WTC11 (cell line): Measurements from ENCODE around the gene RAPGEF3.

Experiments used
- AFF4 ChIP-seq: sonication (generic); formaldehyde crosslinking; IDR thresholded peaks from 2 replicates; pipeline ENCODE4 v1.8.1; 2023; ENCODE audit warnings: mild to moderate bottlenecking, missing genetic modification reagents, borderline replicate concordance
- CREB1 ChIP-seq: sonication (generic); formaldehyde crosslinking; IDR thresholded peaks from 2 replicates; pipeline ENCODE4 v1.8.0; 2023; ENCODE audit warnings: mild to moderate bottlenecking, missing genetic modification reagents
- E2F4 ChIP-seq: sonication (generic); formaldehyde crosslinking; IDR thresholded peaks from 2 replicates; pipeline ENCODE4 v1.8.1; 2022; ENCODE audit warnings: low read depth, mild to moderate bottlenecking, moderate library complexity, missing genetic modification reagents, borderline replicate concordance
- ESRRA ChIP-seq: sonication (generic); formaldehyde crosslinking; IDR thresholded peaks from 2 replicates; pipeline ENCODE4 v1.8.1; 2022; ENCODE audit warnings: mild to moderate bottlenecking, missing genetic modification reagents, borderline replicate concordance
- IRF1 ChIP-seq: sonication (generic); formaldehyde crosslinking; IDR thresholded peaks from 2 replicates; pipeline ENCODE4 v1.8.0; 2023; ENCODE audit warnings: missing genetic modification reagents
- SMAD4 ChIP-seq: sonication (generic); formaldehyde crosslinking; IDR thresholded peaks from 2 replicates; pipeline ENCODE4 v1.8.0; 2022; ENCODE audit warnings: mild to moderate bottlenecking, missing genetic modification reagents
- TP53 ChIP-seq: sonication (generic); formaldehyde crosslinking; IDR thresholded peaks from 2 replicates; pipeline ENCODE4 v1.8.1; 2023; ENCODE audit warnings: mild to moderate bottlenecking, missing genetic modification reagents
- TF ChIP-seq, protein P1 (sequence below): fragments of 200-600 bp; IDR thresholded peaks from 2 replicates; pipeline ENCODE4 v1.8.0; 2022; ENCODE audit warnings: antibody characterized with exemption
- TF ChIP-seq, protein P2 (sequence below): sonication (generic); formaldehyde crosslinking; IDR thresholded peaks from 2 replicates; pipeline ENCODE4 v1.8.1; 2023; ENCODE audit warnings: mild to moderate bottlenecking, missing genetic modification reagents
- TF ChIP-seq, protein P3 (sequence below): sonication (generic); formaldehyde crosslinking; IDR thresholded peaks from 2 replicates; pipeline ENCODE4 v1.8.1; 2023; ENCODE audit warnings: mild to moderate bottlenecking, missing genetic modification reagents
- TF ChIP-seq, protein P4 (sequence below): fragments of 250-450 bp; sonication (Bioruptor Pico); IDR thresholded peaks from 2 replicates; pipeline ENCODE4 v2.1.2; 2022; ENCODE audit warnings: mild to moderate bottlenecking, moderate library complexity

DNA sequence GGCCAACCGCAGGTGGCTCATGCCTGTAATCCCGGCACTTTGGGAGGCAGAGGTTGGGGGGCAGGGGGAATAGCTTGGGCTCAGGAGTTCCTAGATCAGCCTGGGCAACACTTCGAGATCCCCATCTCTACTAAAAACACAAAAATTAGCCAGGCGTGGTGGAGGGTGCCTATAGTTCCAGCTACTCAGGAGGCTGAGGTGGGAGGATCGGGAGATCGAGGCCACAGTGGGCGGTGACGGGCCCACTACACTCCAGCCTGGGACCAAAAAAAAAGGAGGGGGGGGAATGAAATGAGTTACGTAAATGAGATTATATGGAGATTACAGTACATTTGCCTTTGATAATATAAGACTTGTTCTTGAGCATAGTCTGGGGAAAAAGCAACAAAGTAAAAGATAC, 54.0 kb downstream of the RAPGEF3 start:
- TF ChIP-seq, protein P1, sequence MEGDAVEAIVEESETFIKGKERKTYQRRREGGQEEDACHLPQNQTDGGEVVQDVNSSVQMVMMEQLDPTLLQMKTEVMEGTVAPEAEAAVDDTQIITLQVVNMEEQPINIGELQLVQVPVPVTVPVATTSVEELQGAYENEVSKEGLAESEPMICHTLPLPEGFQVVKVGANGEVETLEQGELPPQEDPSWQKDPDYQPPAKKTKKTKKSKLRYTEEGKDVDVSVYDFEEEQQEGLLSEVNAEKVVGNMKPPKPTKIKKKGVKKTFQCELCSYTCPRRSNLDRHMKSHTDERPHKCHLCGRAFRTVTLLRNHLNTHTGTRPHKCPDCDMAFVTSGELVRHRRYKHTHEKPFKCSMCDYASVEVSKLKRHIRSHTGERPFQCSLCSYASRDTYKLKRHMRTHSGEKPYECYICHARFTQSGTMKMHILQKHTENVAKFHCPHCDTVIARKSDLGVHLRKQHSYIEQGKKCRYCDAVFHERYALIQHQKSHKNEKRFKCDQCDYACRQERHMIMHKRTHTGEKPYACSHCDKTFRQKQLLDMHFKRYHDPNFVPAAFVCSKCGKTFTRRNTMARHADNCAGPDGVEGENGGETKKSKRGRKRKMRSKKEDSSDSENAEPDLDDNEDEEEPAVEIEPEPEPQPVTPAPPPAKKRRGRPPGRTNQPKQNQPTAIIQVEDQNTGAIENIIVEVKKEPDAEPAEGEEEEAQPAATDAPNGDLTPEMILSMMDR = no peak
- TF ChIP-seq TP53 (CRISPR knock-in tag) (no peak), AFF4 (no peak), IRF1 (CRISPR knock-in tag) (no peak), SMAD4 (CRISPR knock-in tag) (no peak), CREB1 (CRISPR knock-in tag) (no peak), ESRRA (no peak), E2F4 (CRISPR knock-in tag) (no peak)
- TF ChIP-seq, protein P2, sequence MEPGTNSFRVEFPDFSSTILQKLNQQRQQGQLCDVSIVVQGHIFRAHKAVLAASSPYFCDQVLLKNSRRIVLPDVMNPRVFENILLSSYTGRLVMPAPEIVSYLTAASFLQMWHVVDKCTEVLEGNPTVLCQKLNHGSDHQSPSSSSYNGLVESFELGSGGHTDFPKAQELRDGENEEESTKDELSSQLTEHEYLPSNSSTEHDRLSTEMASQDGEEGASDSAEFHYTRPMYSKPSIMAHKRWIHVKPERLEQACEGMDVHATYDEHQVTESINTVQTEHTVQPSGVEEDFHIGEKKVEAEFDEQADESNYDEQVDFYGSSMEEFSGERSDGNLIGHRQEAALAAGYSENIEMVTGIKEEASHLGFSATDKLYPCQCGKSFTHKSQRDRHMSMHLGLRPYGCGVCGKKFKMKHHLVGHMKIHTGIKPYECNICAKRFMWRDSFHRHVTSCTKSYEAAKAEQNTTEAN = no peak
- TF ChIP-seq, protein P3, sequence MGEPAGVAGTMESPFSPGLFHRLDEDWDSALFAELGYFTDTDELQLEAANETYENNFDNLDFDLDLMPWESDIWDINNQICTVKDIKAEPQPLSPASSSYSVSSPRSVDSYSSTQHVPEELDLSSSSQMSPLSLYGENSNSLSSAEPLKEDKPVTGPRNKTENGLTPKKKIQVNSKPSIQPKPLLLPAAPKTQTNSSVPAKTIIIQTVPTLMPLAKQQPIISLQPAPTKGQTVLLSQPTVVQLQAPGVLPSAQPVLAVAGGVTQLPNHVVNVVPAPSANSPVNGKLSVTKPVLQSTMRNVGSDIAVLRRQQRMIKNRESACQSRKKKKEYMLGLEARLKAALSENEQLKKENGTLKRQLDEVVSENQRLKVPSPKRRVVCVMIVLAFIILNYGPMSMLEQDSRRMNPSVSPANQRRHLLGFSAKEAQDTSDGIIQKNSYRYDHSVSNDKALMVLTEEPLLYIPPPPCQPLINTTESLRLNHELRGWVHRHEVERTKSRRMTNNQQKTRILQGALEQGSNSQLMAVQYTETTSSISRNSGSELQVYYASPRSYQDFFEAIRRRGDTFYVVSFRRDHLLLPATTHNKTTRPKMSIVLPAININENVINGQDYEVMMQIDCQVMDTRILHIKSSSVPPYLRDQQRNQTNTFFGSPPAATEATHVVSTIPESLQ (CRISPR knock-in tag) = no peak
- TF ChIP-seq, protein P4, sequence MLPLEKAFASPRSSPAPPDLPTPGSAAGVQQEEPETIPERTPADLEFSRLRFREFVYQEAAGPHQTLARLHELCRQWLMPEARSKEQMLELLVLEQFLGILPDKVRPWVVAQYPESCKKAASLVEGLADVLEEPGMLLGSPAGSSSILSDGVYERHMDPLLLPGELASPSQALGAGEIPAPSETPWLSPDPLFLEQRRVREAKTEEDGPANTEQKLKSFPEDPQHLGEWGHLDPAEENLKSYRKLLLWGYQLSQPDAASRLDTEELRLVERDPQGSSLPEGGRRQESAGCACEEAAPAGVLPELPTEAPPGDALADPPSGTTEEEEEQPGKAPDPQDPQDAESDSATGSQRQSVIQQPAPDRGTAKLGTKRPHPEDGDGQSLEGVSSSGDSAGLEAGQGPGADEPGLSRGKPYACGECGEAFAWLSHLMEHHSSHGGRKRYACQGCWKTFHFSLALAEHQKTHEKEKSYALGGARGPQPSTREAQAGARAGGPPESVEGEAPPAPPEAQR = no peak
